ENCODE data around the gene LSM14A.
A peak's percentile ranks its signal among the peaks of the same experiment; 100 is the strongest.
"Not testable (repeated sequence)": the region's sequence is repeated elsewhere in the genome, so short reads cannot be mapped to it uniquely, and the experiment has no call there.

The LSM14A gene

DNA sequence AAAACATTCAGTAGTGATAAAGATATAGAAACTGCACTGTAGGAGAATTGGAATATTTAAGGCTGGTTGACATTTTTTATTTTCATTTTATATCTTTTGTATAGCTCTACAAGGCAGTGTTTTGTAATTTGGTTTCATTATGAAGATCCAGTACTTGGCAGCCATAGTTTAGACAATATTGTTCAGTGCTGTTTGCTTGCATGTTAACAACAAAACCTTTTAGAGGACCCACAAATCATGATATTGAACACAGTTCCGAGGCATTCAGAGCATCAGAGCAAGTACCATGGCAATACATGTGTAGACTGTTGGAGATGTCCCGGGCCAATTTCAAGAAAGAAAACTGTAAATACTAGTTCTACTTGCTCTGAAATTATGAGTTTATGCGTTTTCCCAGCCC is 56.5 kb downstream of the LSM14A start:
- no peak for DNase-seq (ENCODE audit: low read depth in 3 of 3)

DNA sequence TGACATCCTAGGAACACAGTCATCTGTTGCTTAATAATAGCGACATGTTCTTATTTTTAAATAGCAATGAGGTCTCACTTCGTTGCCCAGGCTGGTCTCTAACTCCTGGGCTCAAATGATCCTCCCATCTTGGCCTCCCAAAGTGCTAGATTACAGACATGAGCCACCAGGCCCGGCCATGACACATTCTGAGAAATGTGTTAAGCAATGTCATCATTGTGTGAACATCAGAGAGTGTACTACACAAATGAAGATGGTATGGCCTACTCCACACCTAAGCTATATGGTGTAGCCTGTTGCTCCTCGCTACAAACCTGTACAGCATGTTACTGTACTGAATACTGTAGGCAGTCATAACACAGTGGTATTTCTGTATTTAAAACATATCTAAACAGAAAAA is 57.4 kb downstream of the LSM14A start:
- DNase-seq (ENCODE audit: low read depth in 3 of 3) = no peak

DNA sequence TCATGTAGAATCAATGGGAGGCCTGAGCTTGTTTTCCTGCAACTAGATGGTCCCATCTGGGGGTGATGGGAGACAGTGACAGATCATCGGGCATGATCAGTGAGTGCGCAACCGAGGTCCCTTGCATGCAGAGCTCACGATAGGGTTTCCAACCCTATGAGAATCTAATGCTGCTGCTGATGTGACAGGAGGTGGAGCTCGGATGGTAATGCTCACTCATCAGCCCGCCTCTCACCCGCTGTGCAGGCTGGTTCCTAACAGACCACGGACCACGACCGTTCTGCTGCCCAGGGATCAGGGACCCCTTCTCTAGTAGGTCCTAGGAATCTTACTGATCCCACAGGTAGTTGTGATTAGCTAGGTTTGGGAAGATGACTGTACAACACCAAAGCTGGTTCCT is 58.5 kb downstream of the LSM14A start:
- no peak for DNase-seq (ENCODE audit: low read depth in 3 of 3)

DNA sequence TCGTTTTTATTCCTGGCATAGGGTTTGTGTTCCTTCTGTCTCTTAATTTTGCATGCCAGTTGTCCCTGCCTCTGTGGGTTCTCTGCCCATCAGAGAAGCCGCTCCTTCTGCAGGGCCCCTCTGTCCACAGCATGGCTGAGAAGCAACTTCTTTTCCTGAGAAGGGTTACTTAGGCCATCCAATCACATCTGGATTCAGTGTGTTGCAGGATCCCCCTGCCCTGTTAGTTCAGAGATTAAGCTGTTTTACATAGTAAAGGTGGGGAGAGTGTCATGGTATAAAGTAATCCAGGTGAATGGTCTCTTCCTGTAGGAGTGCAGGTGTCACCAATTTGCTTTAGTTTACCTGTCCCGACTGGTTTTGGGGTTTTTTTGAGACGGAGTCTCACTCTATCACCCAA is 59.1 kb downstream of the LSM14A start:
- no peak for DNase-seq (ENCODE audit: low read depth in 3 of 3)

DNA sequence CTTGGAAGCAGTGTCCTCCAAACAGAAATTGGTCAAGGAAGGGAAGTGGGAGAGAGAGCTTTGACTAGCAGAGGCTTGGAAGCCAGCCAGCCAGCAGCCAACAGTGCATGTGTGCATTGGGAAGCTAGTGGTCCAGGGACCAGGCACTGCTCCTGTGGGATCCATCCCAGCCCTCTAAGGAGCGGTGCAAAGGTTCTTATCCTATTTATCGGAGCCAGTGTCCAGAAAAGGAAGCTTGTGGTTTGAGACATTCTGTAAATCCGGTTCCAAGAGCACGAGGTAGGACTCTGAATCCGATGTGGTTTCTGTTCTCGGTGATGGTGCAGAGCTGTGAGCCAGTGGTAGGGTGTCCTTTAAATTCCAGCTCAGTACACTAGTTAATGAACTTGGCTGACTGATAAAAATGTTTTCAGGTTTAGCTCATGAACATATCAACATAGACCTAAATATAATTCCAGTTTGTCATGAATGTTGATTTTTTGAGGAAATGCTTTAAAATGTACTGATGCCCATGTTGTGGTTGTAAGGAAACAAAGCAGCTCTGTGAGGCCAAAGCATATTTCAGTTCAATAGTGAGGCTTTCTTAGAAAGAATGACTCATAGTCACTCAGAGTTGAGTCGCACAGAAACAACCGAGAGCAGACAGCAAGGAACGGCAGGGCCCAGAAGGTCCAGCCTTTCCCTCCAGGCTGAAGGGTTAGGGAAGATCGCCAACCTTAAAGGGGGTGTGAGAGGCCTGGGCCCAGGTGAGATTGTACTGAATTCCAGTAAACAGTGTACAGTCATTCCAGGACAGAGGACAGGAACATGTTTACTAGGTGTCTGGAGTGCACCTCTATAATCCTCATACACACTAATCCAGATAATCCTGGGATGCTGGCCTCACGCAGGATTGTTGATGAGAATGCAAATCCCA is 60.5 kb downstream of the LSM14A start:
- no peak for DNase-seq (ENCODE audit: low read depth in 3 of 3)

DNA sequence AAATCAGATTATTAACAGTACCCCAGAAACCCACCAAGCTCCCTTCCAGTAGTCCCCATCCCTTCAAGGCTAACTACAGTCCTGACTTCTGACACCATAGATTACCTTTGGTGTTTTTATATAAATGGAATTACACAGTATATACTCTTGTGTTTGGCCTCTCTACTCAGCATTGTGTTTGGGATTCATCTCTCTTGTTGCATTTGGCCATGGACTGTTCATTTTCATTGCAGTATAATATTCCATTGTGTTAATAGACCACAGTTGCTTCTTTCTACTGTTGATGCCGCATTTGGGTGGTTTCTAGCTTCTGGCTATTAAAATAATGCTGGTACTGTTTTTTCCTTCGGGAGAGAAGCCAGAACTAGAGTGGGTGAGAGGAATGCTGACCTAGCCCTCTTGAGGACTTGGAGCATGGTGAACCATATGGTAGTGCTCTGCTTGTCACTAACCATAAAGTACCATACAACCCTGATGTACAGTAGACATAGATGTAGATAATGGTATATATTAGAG is 63.2 kb downstream of the LSM14A start:
- no peak for DNase-seq (ENCODE audit: low read depth in 3 of 3)

DNA sequence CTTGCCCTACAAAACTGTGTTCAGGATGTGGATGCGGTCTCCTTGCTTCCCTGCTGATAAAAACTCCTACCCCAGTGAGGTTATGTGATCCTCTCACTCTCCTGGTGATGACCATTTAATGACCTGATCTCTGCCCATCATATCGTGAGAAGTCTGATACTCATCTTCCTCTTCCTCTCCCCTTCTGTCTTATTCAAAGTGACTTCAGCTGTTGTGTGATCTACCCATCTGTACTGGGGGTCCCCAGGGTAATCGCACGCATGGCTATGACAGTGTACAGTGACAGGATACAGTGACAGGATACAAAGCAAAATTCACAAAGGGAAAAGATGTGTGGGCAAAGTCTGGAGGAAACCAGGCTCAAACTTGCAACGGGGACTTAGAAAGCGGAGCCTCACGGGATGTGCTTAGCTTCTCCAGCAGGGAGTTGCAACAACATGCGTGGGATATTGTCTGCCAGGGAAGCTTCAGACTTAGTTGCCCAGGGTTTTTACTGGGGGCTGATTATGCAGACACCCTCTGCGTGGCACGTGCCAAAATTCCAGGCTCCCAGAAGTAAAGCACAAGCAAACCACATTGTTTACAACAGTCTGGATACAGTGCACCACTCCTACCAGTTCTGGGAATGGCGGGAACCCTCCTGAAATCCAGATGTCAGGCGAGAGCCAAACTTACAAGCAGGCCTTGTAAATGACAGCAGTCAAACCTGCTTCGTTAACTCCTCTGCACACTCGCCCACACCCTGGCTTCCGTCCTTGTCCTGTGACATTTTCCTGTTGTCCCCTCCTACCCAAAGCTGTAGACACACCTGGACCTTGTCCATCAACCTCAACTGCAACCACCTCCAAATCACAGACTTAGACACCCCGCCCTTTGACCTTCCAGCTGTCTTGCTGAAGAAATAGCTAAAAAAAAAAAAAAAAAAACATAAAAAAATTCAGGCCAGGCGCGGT is 64.0 kb downstream of the LSM14A start:
- no peak for DNase-seq (ENCODE audit: low read depth in 3 of 3)

DNA sequence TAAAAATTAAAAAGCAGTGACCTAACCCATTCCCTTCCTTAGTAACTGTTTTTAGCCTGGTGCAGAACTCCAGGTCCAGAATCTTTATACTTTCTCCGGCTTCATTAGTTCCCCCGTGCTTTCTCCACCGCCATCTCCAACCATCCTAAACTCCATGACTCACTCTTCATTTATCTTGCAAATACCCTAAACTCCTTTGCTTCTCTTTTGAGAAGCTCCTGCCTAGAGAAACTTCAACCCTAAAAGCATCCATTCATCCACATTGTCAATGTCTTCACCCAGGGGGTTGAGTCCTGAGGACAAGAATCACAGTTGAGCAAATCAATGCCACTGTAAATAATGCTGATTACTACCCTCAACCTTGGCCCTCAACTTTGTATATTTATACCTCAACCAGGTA is 65.0 kb downstream of the LSM14A start:
- DNase-seq (ENCODE audit: low read depth in 3 of 3) = no peak

DNA sequence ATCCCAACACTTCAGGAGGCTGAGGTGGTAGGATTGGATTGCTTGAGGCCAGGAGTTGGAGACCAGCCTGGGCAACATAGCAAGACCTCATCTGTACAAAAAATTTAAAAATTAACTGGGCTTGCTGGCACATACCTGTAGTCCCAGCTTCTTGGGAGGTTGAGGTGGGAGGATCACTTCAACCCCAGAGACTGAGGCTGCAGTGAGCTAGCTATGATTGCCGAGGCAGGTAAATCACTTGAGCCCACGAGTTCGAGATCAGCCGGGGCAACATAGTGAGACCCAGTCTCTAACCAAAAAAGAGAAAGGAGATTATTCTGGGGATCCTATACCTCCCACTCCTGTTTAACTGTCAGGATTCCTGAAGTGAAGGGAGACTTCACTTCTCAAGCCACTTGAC is 65.6 kb downstream of the LSM14A start:
- DNase-seq (ENCODE audit: low read depth in 3 of 3) = no peak

DNA sequence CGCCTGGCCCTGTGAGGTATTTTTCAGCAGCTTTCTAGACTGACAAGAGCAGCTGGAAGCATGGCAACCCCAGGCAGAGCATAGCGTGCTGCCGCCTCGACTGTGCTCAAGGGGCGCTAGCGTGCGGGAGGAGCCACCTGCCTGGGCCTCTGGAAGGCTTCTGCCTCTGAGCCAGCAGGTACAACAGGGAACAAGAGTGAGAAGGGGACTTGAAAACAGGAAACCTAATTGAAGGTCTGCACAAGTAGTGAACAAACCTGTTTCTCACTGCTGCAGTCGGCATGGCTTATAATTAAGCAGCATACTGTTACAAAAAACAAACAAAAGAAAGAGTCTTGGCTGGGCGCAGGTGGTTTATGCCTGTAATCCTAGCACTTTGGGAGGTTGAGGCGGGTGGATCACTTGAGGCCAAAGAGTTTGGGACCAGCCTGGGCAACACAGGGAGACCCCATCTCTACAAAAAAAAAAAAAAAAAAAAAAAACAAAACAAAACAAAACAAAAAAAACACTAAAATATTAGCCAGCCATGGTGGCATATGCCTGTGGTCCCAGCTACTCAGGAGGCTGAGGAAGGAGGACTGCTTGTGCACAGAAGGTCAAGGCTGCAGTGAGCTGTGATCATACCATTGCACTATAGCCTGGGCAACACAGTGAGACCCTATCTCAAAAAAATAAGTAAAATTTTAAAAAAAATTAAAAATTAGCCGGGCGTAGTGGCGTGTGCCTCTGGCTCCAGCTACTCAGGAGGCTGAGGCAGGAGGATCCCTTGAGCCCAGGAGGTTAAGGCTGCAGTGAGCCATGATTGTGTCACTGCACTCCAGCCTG is 69.4 kb downstream of the LSM14A start:
- no peak for DNase-seq (ENCODE audit: low read depth in 3 of 3)

DNA sequence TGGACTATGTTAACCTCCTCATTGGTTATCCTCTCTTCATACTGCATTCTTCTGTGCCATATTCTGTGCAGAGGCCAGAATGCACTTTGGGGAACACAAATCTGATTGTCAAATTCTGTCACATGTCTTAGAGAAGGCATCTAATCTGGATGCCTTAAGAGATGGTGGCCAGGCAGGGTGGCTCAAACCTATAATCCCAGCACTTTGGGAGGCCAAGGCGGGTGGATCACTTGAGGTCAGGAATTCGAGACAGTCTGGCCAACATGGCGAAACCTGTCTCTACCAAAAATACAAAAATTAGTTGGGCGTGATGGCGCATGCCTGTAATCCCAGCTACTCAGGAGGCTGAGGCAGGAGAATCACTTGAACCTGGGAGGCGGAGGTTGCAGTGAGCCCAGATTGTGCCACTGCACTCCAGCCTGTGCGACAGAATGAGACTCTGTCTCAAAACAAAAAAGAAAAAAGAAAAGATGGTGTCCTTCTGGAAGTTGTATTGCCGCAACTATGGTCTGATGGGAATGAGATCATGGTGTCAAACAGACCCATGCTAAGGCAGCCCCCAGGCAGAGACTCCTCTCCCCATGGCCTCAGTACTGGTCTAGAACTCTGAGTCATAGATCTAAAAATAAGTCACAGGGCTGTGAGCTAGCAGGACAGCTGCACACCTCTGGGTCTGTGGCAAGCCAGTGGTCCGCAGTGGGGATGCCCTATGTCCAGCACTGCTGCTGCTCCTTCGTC is 71.0 kb downstream of the LSM14A start:
- not testable (repeated sequence) for DNase-seq (ENCODE audit: low read depth in 3 of 3)

DNA sequence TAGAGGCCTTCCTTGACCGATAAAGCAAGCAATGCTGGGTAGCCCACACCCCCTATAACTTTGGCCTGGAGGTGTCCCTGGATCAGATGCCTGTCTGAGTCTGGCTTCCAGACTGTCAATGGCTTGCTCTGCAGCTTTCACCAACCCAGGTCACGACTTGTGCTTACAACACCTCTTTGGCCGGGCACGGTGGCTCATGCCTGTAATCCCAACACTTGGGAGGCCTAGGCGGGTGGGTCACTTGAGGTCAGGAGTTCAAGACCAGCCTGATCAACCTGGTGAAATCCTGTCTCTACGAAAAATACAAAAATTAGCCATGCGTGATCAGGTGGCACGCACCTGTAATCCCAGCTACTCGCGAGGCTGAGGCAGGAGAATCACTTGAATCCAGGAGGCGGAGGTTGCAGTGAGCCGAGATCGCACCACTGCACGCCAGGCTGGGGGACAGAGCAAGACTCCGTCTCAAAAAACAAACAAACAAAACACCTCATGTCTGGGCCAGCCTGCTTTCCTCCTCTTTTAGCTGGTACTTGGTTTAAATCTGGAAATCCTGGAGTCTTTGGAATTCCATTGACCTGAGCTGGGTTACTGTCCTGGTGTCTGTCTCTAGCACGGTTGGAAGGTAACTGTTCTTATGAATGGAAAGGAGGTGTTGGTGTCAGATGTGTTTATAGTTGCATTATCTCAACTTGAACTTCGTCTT is 71.7 kb downstream of the LSM14A start:
- no peak for DNase-seq (ENCODE audit: low read depth in 3 of 3)

DNA sequence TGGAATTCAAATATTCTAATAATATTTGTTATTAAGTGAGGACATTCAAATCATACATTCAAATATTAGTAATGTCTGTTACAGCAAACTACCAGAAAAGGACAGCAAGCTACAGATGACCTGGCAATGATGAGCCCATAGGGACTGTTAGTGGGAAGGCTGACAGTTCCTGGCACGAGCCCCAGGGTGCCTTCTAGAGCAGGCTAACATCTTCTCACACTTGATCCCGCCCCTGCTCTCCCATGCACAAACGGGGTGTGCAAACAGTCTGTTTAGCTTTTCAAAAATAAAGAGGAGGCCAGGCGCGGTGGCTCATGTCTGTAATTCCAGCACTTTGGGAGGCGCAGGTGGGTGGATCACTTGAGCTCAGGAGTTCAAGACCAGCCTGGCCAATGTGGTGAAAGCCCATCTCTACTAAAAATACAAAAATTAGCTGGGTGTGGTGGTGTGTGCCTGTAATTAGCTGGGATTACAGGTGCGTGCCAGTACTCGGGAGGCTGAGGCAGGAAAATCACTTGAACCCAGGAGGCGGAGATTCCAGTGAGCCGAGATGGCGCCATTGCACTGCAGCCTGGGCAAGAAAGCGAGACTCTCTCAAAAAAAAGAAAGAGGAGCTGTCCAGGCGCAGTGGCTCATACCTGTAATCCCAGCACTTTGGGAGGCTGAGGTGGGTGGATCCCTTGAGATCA is 72.5 kb downstream of the LSM14A start:
- DNase-seq (ENCODE audit: low read depth in 3 of 3) = no peak

DNA sequence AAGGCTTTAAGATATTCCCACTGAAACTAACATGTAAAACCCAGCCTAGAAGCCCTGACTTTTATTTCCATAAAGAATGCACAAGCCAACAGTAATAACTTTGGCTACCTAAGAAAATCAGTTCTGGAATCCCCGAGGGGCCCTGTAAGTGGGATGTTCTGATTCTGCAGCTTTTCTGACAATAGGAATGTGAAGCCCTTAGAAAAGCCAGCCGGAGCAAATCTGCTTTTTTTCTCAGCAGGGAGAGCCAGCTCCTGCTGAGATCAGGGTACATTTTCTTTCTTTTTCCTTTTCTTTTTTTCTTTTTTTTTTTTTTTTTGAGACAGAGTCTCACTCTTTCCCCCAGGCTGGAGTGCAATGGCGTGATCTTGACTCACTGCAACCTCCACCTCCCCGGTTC is 74.0 kb downstream of the LSM14A start:
- DNase-seq (ENCODE audit: low read depth in 3 of 3) = no peak

DNA sequence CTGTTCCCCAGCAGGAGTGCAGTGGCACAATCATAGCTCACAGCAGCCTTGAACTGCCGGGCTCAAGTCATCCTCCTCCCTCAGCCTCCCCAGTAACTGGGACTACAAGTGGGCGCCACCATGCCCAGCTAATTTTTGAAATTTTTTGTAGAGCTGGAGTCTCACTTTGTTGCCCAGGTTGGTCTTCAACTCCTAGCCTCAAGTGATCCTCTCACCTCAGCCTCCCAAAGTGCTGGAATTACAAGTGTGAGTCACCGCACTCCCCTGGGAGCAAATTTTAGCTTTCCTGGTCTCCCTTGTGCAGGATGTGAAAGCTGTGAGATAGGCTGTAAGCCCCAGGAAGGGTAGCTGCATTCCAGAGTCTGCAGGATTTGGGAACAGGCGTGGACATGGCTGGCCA is 76.6 kb downstream of the LSM14A start:
- DNase-seq (ENCODE audit: low read depth in 3 of 3) = no peak

DNA sequence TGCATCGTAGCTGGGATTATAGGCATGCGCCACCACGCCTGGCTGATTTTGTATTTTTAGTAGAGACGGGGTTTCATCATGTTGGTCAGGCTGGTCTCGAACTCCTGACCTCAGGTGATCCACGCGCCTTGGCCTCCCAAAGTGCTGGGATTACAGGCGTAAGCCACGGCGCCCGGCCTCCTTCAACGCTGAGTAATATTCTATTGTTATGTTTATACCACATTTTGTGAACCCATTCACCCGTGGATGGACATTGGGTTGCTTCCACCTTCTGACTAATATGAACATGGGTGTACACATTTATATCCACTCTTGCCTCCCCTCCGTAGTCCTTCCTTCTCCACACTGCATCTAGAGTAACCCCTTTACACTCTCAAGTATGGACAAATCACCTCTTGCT is 80.9 kb downstream of the LSM14A start:
- not testable (repeated sequence) for DNase-seq (ENCODE audit: low read depth in 3 of 3)

DNA sequence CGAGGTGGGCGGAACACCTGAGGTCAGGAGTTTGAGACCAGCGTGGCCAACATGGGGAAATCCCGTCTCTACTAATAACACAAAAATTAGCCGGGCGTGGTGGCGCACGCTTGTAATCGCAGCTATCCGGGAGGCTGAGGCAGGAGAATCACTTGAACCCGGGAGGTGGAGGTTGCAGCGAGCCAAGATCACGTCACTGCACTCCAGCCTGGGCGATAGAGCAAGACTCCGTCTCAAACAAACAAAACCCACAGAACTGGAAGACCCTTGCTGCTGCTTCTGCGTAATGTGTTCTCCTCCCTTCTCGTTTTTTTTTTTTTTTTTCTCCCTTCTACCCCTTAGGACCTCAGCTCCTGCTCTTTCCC is 81.4 kb downstream of the LSM14A start:
- DNase-seq (ENCODE audit: low read depth in 3 of 3) = not testable (repeated sequence)

DNA sequence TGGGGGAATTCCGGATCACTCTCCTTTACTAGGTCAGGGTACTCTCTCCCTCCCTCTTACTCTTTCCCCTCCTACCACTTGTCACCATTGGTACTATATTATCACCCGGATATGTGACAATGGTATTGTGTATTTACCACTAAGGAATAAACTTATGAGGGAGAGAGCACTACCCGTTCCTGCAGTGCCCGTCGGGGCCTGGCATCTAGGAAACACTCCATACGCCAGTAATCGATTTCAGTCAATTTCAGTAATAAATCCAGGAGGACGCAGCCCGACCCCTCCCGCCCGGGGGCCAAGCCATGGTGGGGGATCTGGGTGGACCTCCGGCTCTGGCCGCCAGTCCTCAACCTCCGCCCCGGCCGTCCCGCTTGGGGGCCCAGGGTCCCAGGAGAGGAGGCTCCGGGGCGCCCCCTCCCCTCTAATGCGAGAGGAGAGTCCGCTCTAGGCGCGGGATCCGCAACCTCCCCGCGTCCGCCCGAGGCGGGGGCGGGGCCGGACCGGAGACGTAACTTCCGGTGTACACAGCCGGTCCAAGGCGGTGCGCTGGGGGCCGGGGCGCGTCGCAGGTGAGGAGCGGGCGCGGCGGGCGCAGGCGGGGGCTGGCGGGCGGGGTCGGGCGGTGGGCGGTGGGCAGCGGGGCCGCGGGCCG is 81.9 kb downstream of the LSM14A start, which contains the start of gene GARRE1:
Gene GARRE1 (plus strand): TSS at position 509 of the 652 bp plus-strand sequence. CDS start 45,920 bp downstream, outside the sequence.
- peak; percentile 61 to 80 (median 63) for DNase-seq (ENCODE audit: low read depth in 3 of 3)
